ENCODE results near the gene ENOSF1.

Gene ENOSF1

DNA sequence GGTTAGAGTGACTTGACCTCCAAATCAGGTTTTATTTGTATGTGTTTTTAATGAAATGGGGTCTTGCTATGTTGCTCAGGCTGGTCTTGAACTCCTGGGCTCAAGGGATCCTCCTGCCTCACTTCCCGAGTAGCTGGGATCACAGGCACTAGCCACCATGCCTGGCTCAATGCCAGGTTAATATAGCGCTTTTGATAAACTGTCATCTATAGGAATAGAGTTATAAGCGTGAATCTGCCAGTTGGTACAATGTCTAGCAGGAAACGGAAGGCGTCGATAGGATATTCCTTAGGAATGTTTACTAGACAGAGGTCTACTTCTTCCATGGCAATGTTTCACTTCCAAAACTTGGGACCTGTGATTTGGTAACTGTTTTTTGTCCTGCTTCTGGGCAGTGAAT, 90.1 kb downstream of the ENOSF1 start:
- H3K4me2 ChIP-seq (ENCODE audit: low read depth, low read length, poor library complexity, severe bottlenecking): no peak overlapping the region
- peaks cover 2% of the 10 kb centered on the region for H3K4me1 ChIP-seq (ENCODE audit: insufficient read depth, low read length, poor library complexity, severe bottlenecking)
- H2AFZ ChIP-seq (ENCODE audit: low read length): no peak overlapping the region
- H3K9ac ChIP-seq (ENCODE audit: low read depth, low read length, poor library complexity, severe bottlenecking): no peak overlapping the region
- H3K9me2 ChIP-seq (replicated peaks; ENCODE audit: low read depth, low read length): no peaks in the 10 kb centered on the region
- TF ChIP-seq, protein P1, sequence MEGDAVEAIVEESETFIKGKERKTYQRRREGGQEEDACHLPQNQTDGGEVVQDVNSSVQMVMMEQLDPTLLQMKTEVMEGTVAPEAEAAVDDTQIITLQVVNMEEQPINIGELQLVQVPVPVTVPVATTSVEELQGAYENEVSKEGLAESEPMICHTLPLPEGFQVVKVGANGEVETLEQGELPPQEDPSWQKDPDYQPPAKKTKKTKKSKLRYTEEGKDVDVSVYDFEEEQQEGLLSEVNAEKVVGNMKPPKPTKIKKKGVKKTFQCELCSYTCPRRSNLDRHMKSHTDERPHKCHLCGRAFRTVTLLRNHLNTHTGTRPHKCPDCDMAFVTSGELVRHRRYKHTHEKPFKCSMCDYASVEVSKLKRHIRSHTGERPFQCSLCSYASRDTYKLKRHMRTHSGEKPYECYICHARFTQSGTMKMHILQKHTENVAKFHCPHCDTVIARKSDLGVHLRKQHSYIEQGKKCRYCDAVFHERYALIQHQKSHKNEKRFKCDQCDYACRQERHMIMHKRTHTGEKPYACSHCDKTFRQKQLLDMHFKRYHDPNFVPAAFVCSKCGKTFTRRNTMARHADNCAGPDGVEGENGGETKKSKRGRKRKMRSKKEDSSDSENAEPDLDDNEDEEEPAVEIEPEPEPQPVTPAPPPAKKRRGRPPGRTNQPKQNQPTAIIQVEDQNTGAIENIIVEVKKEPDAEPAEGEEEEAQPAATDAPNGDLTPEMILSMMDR (conservative IDR thresholded peaks at IDR 0.05; ENCODE audit: low read length): no peak
- no peak for TF ChIP-seq EZH2phosphoT487 (IDR thresholded peaks at IDR 0.05; ENCODE audit: borderline replicate concordance)
- H3F3A ChIP-seq (ENCODE audit: low read depth): no peaks in the 10 kb centered on the region
- H4K20me1 ChIP-seq (ENCODE audit: insufficient read depth, low read length, poor library complexity, severe bottlenecking): no peaks in the 10 kb centered on the region
- no peaks in the 10 kb centered on the region for H3K79me2 ChIP-seq (ENCODE audit: insufficient read depth, low read length)
- no peaks in the 10 kb centered on the region for H3K9me3 ChIP-seq (ENCODE audit: insufficient read depth, low read depth, low read length)
- H3K4me3 ChIP-seq (ENCODE audit: low read length, poor library complexity, severe bottlenecking): no peak overlapping the region
- no peaks in the 10 kb centered on the region for H3K27me3 ChIP-seq (ENCODE audit: insufficient read depth, low read length, poor library complexity, severe bottlenecking)
- no peaks in the 10 kb centered on the region for H3K36me3 ChIP-seq (ENCODE audit: insufficient read depth, low read length)

DNA sequence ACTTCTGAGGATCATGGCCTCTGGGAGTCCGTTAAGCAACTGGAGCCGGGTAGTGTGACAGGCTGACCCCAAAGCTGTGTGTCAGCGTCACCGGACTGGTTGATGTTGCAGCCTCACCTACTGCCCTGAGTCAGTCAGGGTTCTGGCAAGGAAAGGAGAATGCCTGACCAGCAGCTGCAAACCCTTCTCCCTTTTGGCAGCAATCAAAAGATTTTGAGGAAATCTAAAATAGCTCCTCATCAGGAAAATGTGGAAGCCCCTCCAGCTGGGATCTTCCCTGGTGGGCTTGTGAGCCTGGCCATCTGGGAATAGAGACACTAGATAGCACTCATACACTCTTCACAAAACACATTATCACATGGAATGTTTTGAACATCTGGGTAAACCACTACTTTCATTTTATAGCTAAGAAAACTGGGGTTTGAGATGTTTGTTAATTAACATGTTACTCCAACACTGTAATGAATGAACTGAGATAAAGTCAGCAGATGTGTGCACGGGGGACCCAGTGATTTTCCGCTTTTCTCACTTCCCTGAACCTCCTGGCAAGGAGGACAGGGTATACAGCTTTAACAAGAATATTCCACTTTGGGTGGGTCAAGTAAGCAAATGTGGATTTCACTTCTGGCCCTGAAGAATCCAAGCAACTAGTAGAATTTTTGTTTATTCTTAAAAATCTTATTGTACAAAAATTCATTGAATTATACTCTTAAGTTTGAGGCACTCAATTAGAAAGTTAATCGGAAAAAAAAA, 91.0 kb downstream of the ENOSF1 start:
- no peak overlapping the region for H3K4me2 ChIP-seq (ENCODE audit: low read depth, low read length, poor library complexity, severe bottlenecking)
- no peaks in the 10 kb centered on the region for H3K9me3 ChIP-seq (ENCODE audit: insufficient read depth, low read depth, low read length)
- no peaks in the 10 kb centered on the region for H4K20me1 ChIP-seq (ENCODE audit: insufficient read depth, low read length, poor library complexity, severe bottlenecking)
- H2AFZ ChIP-seq (ENCODE audit: low read length): no peak overlapping the region
- H3K9ac ChIP-seq (ENCODE audit: low read depth, low read length, poor library complexity, severe bottlenecking): no peak overlapping the region
- H3K27me3 ChIP-seq (ENCODE audit: insufficient read depth, low read length, poor library complexity, severe bottlenecking): no peaks in the 10 kb centered on the region
- H3K4me1 ChIP-seq (ENCODE audit: insufficient read depth, low read length, poor library complexity, severe bottlenecking): peaks cover 2% of the 10 kb centered on the region
- H3K36me3 ChIP-seq (ENCODE audit: insufficient read depth, low read length): no peaks in the 10 kb centered on the region
- no peaks in the 10 kb centered on the region for H3K79me2 ChIP-seq (ENCODE audit: insufficient read depth, low read length)
- no peaks in the 10 kb centered on the region for H3K9me2 ChIP-seq (replicated peaks; ENCODE audit: low read depth, low read length)
- H3K4me3 ChIP-seq (ENCODE audit: low read length, poor library complexity, severe bottlenecking): no peak overlapping the region
- no peaks in the 10 kb centered on the region for H3F3A ChIP-seq (ENCODE audit: low read depth)
- TF ChIP-seq, protein P1 (conservative IDR thresholded peaks at IDR 0.05; ENCODE audit: low read length): no peak
- TF ChIP-seq EZH2phosphoT487 (IDR thresholded peaks at IDR 0.05; ENCODE audit: borderline replicate concordance): no peak
